ENCODE data around the gene QTRT2.

GRCh38 chr3:114133947-114134346, 77.4 kb downstream of the QTRT2 start:
- TF ChIP-seq SPI1 (IDR thresholded peaks at IDR 0.05; ENCODE audit: low read depth, low read length) (no peak), TAF1 (IDR thresholded peaks at IDR 0.05; ENCODE audit: low read depth, low read length) (no peak)

Data from GM12891 (cell line).